Stimulated activated CD4-positive, alpha-beta T cell treated with anti-CD3 and anti-CD28 coated beads, Interleukin-1b, Interleukin-23, amount 100 ng/mL, for 4 hours (primary cell): ENCODE data around the gene RAD18.

ENCODE experiments used
- DNase-seq, 2 donors: peaks; one replicate each; pipeline ENCODE4 v3.0.0-alpha.2; 2020; ENCODE audit warnings: low read depth in 2 of 2

Gene RAD18

GRCh38 chr3:8963137-8963853, at the start of gene RAD18:
RAD18 (minus strand) TSS chr3:8963472; CDS start chr3:8963385, 87 bp downstream.
- peak; percentile 84 to 87 for DNase-seq

GRCh38 chr3:9012521-9012920, 49.2 kb upstream of the RAD18 start:
- DNase-seq = no peak

- DNase-seq = no peak
Observed at GRCh38 chr3:9009976-9010545, 46.8 kb upstream of the RAD18 start.

GRCh38 chr3:9008550-9009255, 45.4 kb upstream of the RAD18 start:
- DNase-seq = no peak

GRCh38 chr3:9007928-9008327, 44.7 kb upstream of the RAD18 start:
- DNase-seq = no peak

GRCh38 chr3:9007213-9007612, 43.9 kb upstream of the RAD18 start:
- no peak for DNase-seq

- DNase-seq = no peak
Observed at GRCh38 chr3:9000041-9000440, 36.8 kb upstream of the RAD18 start.

GRCh38 chr3:8997151-8997550, 33.9 kb upstream of the RAD18 start:
- no peak for DNase-seq

GRCh38 chr3:8996681-8997121, 33.4 kb upstream of the RAD18 start:
- no peak for DNase-seq

- DNase-seq = no peak
Observed at GRCh38 chr3:8996216-8996615, 32.9 kb upstream of the RAD18 start.

- no peak for DNase-seq
Observed at GRCh38 chr3:8994226-8994625, 31.0 kb upstream of the RAD18 start.

- no peak for DNase-seq
Observed at GRCh38 chr3:8993331-8993730, 30.1 kb upstream of the RAD18 start.

- no peak for DNase-seq
Observed at GRCh38 chr3:8992854-8993253, 29.6 kb upstream of the RAD18 start.

GRCh38 chr3:8992199-8992598, 28.9 kb upstream of the RAD18 start:
- DNase-seq = no peak

- no peak for DNase-seq
Observed at GRCh38 chr3:8990266-8991215, 27.3 kb upstream of the RAD18 start.

GRCh38 chr3:8988791-8989558, 25.7 kb upstream of the RAD18 start:
- no peak for DNase-seq

GRCh38 chr3:8988384-8988655, 25.0 kb upstream of the RAD18 start:
- no peak for DNase-seq

- DNase-seq = peak; percentile 14 to 47
Observed at GRCh38 chr3:8987645-8988383, 24.5 kb upstream of the RAD18 start.

GRCh38 chr3:8987226-8987625, 24.0 kb upstream of the RAD18 start:
- no peak for DNase-seq

GRCh38 chr3:8986741-8987140, 23.5 kb upstream of the RAD18 start:
- DNase-seq = no peak

GRCh38 chr3:8985876-8986275, 22.6 kb upstream of the RAD18 start:
- DNase-seq = no peak
